Muscle of leg (tissue), 11 donors: ENCODE measurements around the gene ARSG. TPM values are rescaled to one million over a fixed set of nuclear protein-coding genes. Genes with fewer than 3 reads are reported as not detected.
A peak's percentile ranks its signal among the peaks of the same experiment; 100 is the strongest.
"Not testable (repeated sequence)": the region's sequence is repeated elsewhere in the genome, so short reads cannot be mapped to it uniquely, and the experiment has no call there.

Source experiments
- DNase-seq: peaks from one replicate; pipeline ENCODE4 v3.0.0; 2013
- H3K27ac ChIP-seq: one replicate; pipeline ENCODE4 v1.5.1; 2013; ENCODE audit warnings: mild to moderate bottlenecking, low read length, control low read depth
- H3K27me3 ChIP-seq: one replicate; pipeline ENCODE4 v1.6.1; 2013; ENCODE audit warnings: low read length; ENCODE audit not compliant: control insufficient read depth, insufficient read depth
- H3K36me3 ChIP-seq: one replicate; pipeline ENCODE4 v1.6.1; 2013; ENCODE audit warnings: low read length; ENCODE audit not compliant: control insufficient read depth, insufficient read depth
- H3K4me1 ChIP-seq: one replicate; pipeline ENCODE4 v1.6.1; 2013; ENCODE audit warnings: low read length; ENCODE audit not compliant: control insufficient read depth, insufficient read depth
- H3K4me3 ChIP-seq: one replicate; pipeline ENCODE4 v1.5.1; 2013; ENCODE audit warnings: low read length, control low read depth
- H3K9me3 ChIP-seq: replicated peaks from 2 replicates; pipeline ENCODE4 v1.6.1; 2013; ENCODE audit warnings: low read depth, low read length; ENCODE audit not compliant: control insufficient read depth
- WGBS: methylation state at CpG from one replicate; pipeline ENCODE4 v1.1.5; 2013; ENCODE audit warnings: missing lambda C conversion rate; ENCODE audit not compliant: insufficient coverage; 5-methylcytosine and 5-hydroxymethylcytosine counted together
- polyA plus RNA-seq, 8 donors: library from polyadenylated mRNA; unstranded; fragments of 120-200 nt; gene quantifications; one replicate each; pipeline versions ENCODE4 v1.2.1 to v1.2.3, GENCODE V29; 2013; ENCODE audit warnings: inconsistent platforms in 1 of 8, low replicate concordance in 1 of 8; ENCODE audit not compliant: insufficient read length in 8 of 8, insufficient read depth in 1 of 8
- total RNA-seq: library from RNA; stranded (reverse); fragments of 120-200 nt; gene quantifications from one replicate; pipeline ENCODE4 v1.2.4, GENCODE V29; 2013

Gene ARSG
- total and polyA plus RNA-seq, 9 donors, result 2.2 to 3.7 (median 2.9) TPM

DNA sequence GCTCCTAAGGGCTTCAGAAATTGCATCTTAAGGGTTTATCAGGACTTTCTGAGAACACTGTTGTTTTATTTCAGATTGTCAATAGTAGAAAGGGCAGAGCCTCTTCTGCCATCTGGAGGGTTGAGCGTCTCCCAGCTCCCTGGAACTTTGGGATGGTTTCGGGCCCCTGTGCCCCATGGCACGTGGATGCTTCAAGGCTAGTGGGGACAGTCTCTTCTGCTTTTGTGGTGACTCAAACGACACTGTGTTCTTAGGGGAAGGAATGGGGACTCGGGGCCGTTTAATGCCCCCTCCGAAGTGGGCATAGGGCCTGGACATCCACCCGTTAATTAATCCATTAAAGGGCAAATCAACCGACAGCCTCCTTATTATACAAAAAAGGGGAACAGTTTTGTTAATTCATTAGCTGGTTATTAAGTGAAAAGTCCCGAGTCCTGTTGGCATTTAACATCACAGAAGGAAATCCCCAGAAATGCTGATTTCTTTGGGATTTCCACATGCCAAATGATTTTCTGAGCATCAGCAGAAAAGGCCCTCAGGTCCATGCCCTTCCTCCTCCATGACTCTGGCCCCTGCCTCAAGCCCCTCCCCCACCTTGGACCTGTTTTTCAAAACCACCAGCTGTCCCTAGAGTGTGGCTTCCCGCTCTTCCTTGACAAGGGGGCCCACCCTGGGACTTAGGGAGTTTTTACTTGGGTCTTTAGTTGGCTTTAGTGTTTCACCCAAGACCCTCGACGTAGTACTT is 68.7 kb downstream of the ARSG start:
- DNase-seq, result no peak

GRCh38 chr17:68365469-68365868 is 74.2 kb downstream of the ARSG start:
- peaks cover 2% of the 10 kb centered on the region for H3K27me3 ChIP-seq
- H3K4me1 ChIP-seq, result no peaks in the 10 kb centered on the region
- no peak overlapping the region for H3K27ac ChIP-seq
- DNase-seq, result no peak
- H3K9me3 ChIP-seq, result no peaks in the 10 kb centered on the region
- no peak overlapping the region for H3K4me3 ChIP-seq
- H3K36me3 ChIP-seq, result no peaks in the 10 kb centered on the region
- WGBS, result 88% methylated on average over 1 of the region's 2 CpGs

More for the DNA sequence above, 68.7 kb downstream of the ARSG start:
- H3K4me3 ChIP-seq, result no peak overlapping the region
- 87% methylated on average over 3 of the region's 13 CpGs for WGBS
- no peaks in the 10 kb centered on the region for H3K36me3 ChIP-seq
- no peaks in the 10 kb centered on the region for H3K4me1 ChIP-seq
- H3K27ac ChIP-seq, result no peak overlapping the region
- no peaks in the 10 kb centered on the region for H3K9me3 ChIP-seq
- H3K27me3 ChIP-seq, result peaks cover 2% of the 10 kb centered on the region

GRCh38 chr17:68368387-68368786 is 77.1 kb downstream of the ARSG start:
- Histone ChIP-seq H3K9me3 (no peaks in the 10 kb centered on the region), H3K36me3 (no peaks in the 10 kb centered on the region), H3K27me3 (peaks cover 2% of the 10 kb centered on the region), H3K27ac (no peak overlapping the region), H3K4me1 (no peaks in the 10 kb centered on the region), H3K4me3 (no peak overlapping the region)
- 72% methylated on average over 5 of the region's 5 CpGs for WGBS
- DNase-seq, result no peak

DNA sequence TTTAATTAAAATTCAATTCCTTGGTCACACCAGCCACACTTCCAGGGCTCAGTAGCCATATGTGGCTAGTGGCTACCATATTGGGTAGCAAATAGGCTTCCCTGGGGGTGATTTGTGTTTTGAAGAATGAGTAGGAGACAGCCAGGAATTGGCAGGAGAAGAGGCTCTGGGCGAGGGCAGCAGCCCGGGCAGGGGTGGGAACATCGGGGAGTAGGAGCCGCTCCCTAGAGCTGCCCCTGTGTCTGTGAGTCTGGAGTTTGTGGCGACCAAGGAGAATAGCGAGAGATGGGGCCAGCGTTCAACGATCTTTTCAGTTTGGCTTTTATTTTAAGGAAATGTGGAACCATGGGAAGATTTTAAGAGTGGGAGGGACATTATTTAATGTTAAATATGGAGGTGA is 84.3 kb downstream of the ARSG start:
- Histone ChIP-seq H3K4me3 (no peak overlapping the region), H3K27me3 (peaks cover 3% of the 10 kb centered on the region), H3K36me3 (no peaks in the 10 kb centered on the region), H3K27ac (no peak overlapping the region), H3K9me3 (no peaks in the 10 kb centered on the region), H3K4me1 (peaks cover 20% of the 10 kb centered on the region)
- no peak for DNase-seq
- 90% methylated on average over 6 of the region's 8 CpGs for WGBS

DNA sequence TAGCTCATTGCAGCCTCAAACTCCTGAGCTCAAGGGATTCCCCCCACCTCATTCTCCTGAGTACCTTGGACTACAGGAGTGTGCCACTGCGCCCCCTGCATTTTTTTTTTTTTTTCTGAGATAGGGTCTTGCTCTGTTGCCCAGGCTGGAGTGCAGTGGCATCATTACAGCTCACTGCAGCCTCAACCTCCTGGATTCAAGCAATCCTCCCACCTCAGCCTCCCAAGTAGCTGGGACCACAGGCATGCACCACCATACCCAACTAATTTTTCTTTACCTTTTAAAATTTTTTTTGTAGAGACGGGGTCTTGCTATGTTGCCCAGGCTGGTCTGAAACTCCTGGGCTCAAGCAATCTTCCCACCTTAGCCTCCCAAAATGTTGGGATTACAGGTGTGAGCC is 84.9 kb downstream of the ARSG start:
- H3K9me3 ChIP-seq, H3K4me3 ChIP-seq, H3K27ac ChIP-seq, DNase-seq, H3K36me3 ChIP-seq, H3K27me3 ChIP-seq: not testable (repeated sequence)
- WGBS, result 88% methylated on average over 1 of the region's 2 CpGs
- peaks cover 20% of the 10 kb centered on the region for H3K4me1 ChIP-seq

DNA sequence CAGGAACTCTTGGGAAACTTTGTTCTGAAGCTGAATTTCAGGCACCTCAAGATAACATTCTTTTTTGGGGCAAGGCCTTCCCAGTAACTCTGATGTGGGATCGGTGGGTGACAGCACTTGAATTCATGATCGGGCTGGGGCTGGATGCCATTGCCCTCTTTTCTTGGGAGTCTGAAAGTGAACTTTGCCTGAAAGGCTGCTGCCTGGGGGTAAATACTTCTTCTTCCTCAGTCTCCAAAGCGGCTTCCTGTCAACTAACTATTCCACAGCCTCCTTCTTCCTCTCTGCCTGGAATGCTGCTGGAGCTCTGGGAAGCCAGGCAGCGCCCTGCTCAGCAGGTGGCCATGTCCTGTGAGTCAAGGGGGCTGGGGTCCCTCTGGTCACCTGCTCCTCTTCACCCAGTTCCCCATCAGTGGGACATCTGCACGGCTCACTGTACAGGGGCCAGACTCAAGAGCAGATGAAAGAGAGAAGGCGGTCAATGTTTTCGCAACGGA is 86.5 kb downstream of the ARSG start:
- Histone ChIP-seq H3K27me3 (peaks cover 3% of the 10 kb centered on the region), H3K4me1 (peaks cover 20% of the 10 kb centered on the region), H3K27ac (peak overlapping the region; percentile 91), H3K9me3 (no peaks in the 10 kb centered on the region), H3K4me3 (no peak overlapping the region), H3K36me3 (no peaks in the 10 kb centered on the region)
- DNase-seq, result no peak
- WGBS, result 18% methylated on average over 6 of the region's 8 CpGs

DNA sequence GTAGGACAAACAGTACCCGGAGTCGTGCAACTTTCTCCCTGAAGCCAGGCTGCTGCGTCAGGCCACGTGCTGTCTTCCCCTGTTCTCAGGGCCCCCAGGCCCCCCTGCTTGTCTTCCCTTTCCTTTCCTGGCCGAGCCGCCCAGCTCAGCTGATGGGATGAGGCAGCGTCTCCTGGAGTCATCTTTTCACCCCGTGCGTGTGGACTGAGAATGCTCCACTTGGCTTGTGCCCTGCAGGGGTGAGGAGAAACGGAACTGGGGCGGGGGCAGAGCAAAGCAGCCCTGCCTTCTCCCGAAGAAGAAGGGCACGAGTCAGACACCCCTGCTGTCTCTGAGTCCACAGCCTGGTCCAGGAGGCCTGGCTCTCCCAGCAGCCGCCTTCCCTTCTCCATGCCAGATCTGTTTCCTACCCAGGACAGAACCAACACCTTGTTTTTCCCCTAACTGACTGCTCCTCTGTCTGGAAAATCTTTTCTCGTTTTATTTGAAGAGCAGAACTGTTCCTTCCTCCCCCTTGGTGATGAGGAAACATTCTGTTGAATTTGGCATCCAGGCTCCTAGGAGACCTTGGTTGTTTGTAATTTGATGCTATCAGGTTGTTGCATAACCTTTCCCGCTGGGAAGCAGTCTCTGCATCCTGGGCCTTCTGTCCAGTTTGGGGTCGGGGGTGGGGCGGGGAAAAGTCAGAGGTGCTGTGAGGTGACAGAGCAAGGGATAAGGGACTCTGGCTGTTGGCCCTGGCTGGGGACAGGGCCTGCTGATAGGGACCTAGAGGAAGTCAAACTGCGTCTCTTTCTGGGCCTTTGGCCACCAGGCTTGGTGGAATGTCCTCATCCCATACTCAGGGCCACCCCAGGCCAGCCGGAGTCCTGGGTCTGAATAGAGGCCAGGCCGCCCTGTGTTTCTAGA is 87.2 kb downstream of the ARSG start:
- Histone ChIP-seq H3K9me3 (no peaks in the 10 kb centered on the region), H3K36me3 (no peaks in the 10 kb centered on the region), H3K4me3 (no peak overlapping the region), H3K27me3 (peaks cover 3% of the 10 kb centered on the region), H3K4me1 (peaks cover 25% of the 10 kb centered on the region), H3K27ac (peak overlapping the region; percentile 91)
- peak; percentile 96 for DNase-seq
- 17% methylated on average over 12 of the region's 21 CpGs for WGBS

DNA sequence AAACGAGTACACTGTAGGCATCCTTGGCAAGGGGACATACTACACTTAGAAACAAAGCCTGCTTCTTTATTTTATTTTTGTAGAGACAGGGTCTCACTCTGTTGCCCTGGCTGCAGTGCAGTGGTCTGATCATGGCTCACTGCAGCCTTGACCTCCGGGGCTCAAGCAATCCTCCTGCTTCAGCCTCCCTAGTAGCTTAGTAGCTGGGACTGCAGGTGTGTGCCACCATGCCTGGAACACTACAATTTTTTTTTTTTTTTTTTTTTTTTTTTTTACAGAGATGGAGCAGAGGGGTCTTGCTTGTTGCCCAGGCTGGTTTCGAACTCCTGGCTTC is 87.8 kb downstream of the ARSG start:
- Histone ChIP-seq H3K4me3 (no peak overlapping the region), H3K4me1 (peaks cover 31% of the 10 kb centered on the region), H3K27me3 (peaks cover 3% of the 10 kb centered on the region), H3K36me3 (no peaks in the 10 kb centered on the region), H3K27ac (peak overlapping the region; percentile 91), H3K9me3 (no peaks in the 10 kb centered on the region)
- 100% methylated on average over 1 of the region's 3 CpGs for WGBS
- no peak for DNase-seq

GRCh38 chr17:68379692-68380677 is 88.7 kb downstream of the ARSG start:
- H3K27me3 ChIP-seq, result peaks cover 3% of the 10 kb centered on the region
- WGBS, result 89% methylated on average over 8 of the region's 11 CpGs
- H3K4me1 ChIP-seq, result peaks cover 31% of the 10 kb centered on the region
- no peak overlapping the region for H3K4me3 ChIP-seq
- no peak for DNase-seq
- no peaks in the 10 kb centered on the region for H3K9me3 ChIP-seq
- no peak overlapping the region for H3K27ac ChIP-seq
- no peaks in the 10 kb centered on the region for H3K36me3 ChIP-seq
